ENCODE data around the gene AVPR1B. TPM values are rescaled to one million over a fixed set of nuclear protein-coding genes. Genes with fewer than 3 reads are reported as not detected.

AVPR1B gene
- not detected for total RNA-seq

GRCh38 chr1:206117151-206117948 is at the start of gene AVPR1B:
AVPR1B (minus strand) TSS chr1:206117388; CDS start chr1:206116890, 498 bp downstream.
- Histone ChIP-seq H3K27me3 (ENCODE audit: insufficient read depth, low read length) (peaks cover 29% of the 10 kb centered on the region), H3K4me1 (ENCODE audit: insufficient read depth, low read length) (peaks cover 13% of the 10 kb centered on the region), H3K4me3 (ENCODE audit: low read length) (no peak within 1 kb of the TSS), H3K9me3 (ENCODE audit: low read depth, low read length) (peaks cover 20% of the 10 kb centered on the region)

- Histone ChIP-seq H3K27me3 (ENCODE audit: insufficient read depth, low read length) (no peaks in the 10 kb centered on the region), H3K4me3 (ENCODE audit: low read length) (no peak overlapping the region), H3K9me3 (ENCODE audit: low read depth, low read length) (no peaks in the 10 kb centered on the region), H3K4me1 (ENCODE audit: insufficient read depth, low read length) (no peaks in the 10 kb centered on the region)
Measured at GRCh38 chr1:206145771-206146290, 28.6 kb upstream of the AVPR1B start.

- no peaks in the 10 kb centered on the region for H3K4me1 ChIP-seq (ENCODE audit: insufficient read depth, low read length)
- no peaks in the 10 kb centered on the region for H3K27me3 ChIP-seq (ENCODE audit: insufficient read depth, low read length)
- H3K9me3 ChIP-seq (ENCODE audit: low read depth, low read length): no peaks in the 10 kb centered on the region
- H3K4me3 ChIP-seq (ENCODE audit: low read length): no peak overlapping the region
Measured at GRCh38 chr1:206144605-206145004, 27.4 kb upstream of the AVPR1B start.

GRCh38 chr1:206143537-206144172 is 26.5 kb upstream of the AVPR1B start:
- Histone ChIP-seq H3K4me3 (ENCODE audit: low read length) (no peak overlapping the region), H3K9me3 (ENCODE audit: low read depth, low read length) (no peaks in the 10 kb centered on the region), H3K4me1 (ENCODE audit: insufficient read depth, low read length) (no peaks in the 10 kb centered on the region), H3K27me3 (ENCODE audit: insufficient read depth, low read length) (peaks cover 5% of the 10 kb centered on the region)

GRCh38 chr1:206142770-206143169 is 25.6 kb upstream of the AVPR1B start:
- Histone ChIP-seq H3K4me1 (ENCODE audit: insufficient read depth, low read length) (no peaks in the 10 kb centered on the region), H3K27me3 (ENCODE audit: insufficient read depth, low read length) (peaks cover 5% of the 10 kb centered on the region), H3K9me3 (ENCODE audit: low read depth, low read length) (no peaks in the 10 kb centered on the region), H3K4me3 (ENCODE audit: low read length) (no peak overlapping the region)

- no peaks in the 10 kb centered on the region for H3K4me1 ChIP-seq (ENCODE audit: insufficient read depth, low read length)
- peaks cover 5% of the 10 kb centered on the region for H3K27me3 ChIP-seq (ENCODE audit: insufficient read depth, low read length)
- no peaks in the 10 kb centered on the region for H3K9me3 ChIP-seq (ENCODE audit: low read depth, low read length)
- no peak overlapping the region for H3K4me3 ChIP-seq (ENCODE audit: low read length)
Measured at GRCh38 chr1:206142011-206142410, 24.8 kb upstream of the AVPR1B start.

GRCh38 chr1:206136241-206136640 is 19.1 kb upstream of the AVPR1B start:
- peaks cover 5% of the 10 kb centered on the region for H3K27me3 ChIP-seq (ENCODE audit: insufficient read depth, low read length)
- H3K9me3 ChIP-seq (ENCODE audit: low read depth, low read length): no peaks in the 10 kb centered on the region

GRCh38 chr1:206135248-206135647 is 18.1 kb upstream of the AVPR1B start:
- Histone ChIP-seq H3K9me3 (ENCODE audit: low read depth, low read length) (no peaks in the 10 kb centered on the region), H3K4me1 (ENCODE audit: insufficient read depth, low read length) (no peaks in the 10 kb centered on the region), H3K27me3 (ENCODE audit: insufficient read depth, low read length) (peaks cover 5% of the 10 kb centered on the region), H3K4me3 (ENCODE audit: low read length) (no peak overlapping the region)

More at GRCh38 chr1:206136241-206136640, 19.1 kb upstream of the AVPR1B start:
- no peaks in the 10 kb centered on the region for H3K4me1 ChIP-seq (ENCODE audit: insufficient read depth, low read length)
- H3K4me3 ChIP-seq (ENCODE audit: low read length): no peak overlapping the region

- Histone ChIP-seq H3K9me3 (ENCODE audit: low read depth, low read length) (no peaks in the 10 kb centered on the region), H3K27me3 (ENCODE audit: insufficient read depth, low read length) (peaks cover 2% of the 10 kb centered on the region), H3K4me3 (ENCODE audit: low read length) (no peak overlapping the region), H3K4me1 (ENCODE audit: insufficient read depth, low read length) (no peaks in the 10 kb centered on the region)
Measured at GRCh38 chr1:206133751-206134415, 16.7 kb upstream of the AVPR1B start.

GRCh38 chr1:206131037-206131436 is 13.8 kb upstream of the AVPR1B start:
- Histone ChIP-seq H3K4me3 (ENCODE audit: low read length) (no peak overlapping the region), H3K4me1 (ENCODE audit: insufficient read depth, low read length) (no peaks in the 10 kb centered on the region), H3K9me3 (ENCODE audit: low read depth, low read length) (no peaks in the 10 kb centered on the region), H3K27me3 (ENCODE audit: insufficient read depth, low read length) (peaks cover 10% of the 10 kb centered on the region)

- H3K9me3 ChIP-seq (ENCODE audit: low read depth, low read length): no peaks in the 10 kb centered on the region
- no peak overlapping the region for H3K4me3 ChIP-seq (ENCODE audit: low read length)
- H3K4me1 ChIP-seq (ENCODE audit: insufficient read depth, low read length): no peaks in the 10 kb centered on the region
- H3K27me3 ChIP-seq (ENCODE audit: insufficient read depth, low read length): peaks cover 10% of the 10 kb centered on the region
Measured at GRCh38 chr1:206128196-206128595, 11.0 kb upstream of the AVPR1B start.

GRCh38 chr1:206127336-206127735 is 10.1 kb upstream of the AVPR1B start:
- no peaks in the 10 kb centered on the region for H3K4me1 ChIP-seq (ENCODE audit: insufficient read depth, low read length)
- H3K27me3 ChIP-seq (ENCODE audit: insufficient read depth, low read length): peaks cover 10% of the 10 kb centered on the region
- peaks cover 1% of the 10 kb centered on the region for H3K9me3 ChIP-seq (ENCODE audit: low read depth, low read length)
- H3K4me3 ChIP-seq (ENCODE audit: low read length): no peak overlapping the region

- Histone ChIP-seq H3K9me3 (ENCODE audit: low read depth, low read length) (peaks cover 21% of the 10 kb centered on the region), H3K4me1 (ENCODE audit: insufficient read depth, low read length) (no peaks in the 10 kb centered on the region), H3K4me3 (ENCODE audit: low read length) (no peak overlapping the region), H3K27me3 (ENCODE audit: insufficient read depth, low read length) (peaks cover 20% of the 10 kb centered on the region)
Measured at GRCh38 chr1:206125346-206125745, 8.2 kb upstream of the AVPR1B start.

- Histone ChIP-seq H3K4me1 (ENCODE audit: insufficient read depth, low read length) (peaks cover 5% of the 10 kb centered on the region), H3K27me3 (ENCODE audit: insufficient read depth, low read length) (peaks cover 28% of the 10 kb centered on the region)
Measured at GRCh38 chr1:206122686-206123085, 5.5 kb upstream of the AVPR1B start.

GRCh38 chr1:206121269-206121668 is 4.1 kb upstream of the AVPR1B start:
- Histone ChIP-seq H3K4me3 (ENCODE audit: low read length) (no peak overlapping the region), H3K27me3 (ENCODE audit: insufficient read depth, low read length) (peaks cover 29% of the 10 kb centered on the region), H3K9me3 (ENCODE audit: low read depth, low read length) (peaks cover 21% of the 10 kb centered on the region), H3K4me1 (ENCODE audit: insufficient read depth, low read length) (peaks cover 13% of the 10 kb centered on the region)

More at GRCh38 chr1:206122686-206123085, 5.5 kb upstream of the AVPR1B start:
- peaks cover 21% of the 10 kb centered on the region for H3K9me3 ChIP-seq (ENCODE audit: low read depth, low read length)
- H3K4me3 ChIP-seq (ENCODE audit: low read length): no peak overlapping the region

Measured in mononuclear cell (primary cell).